Mesenchymal stem cell (in vitro differentiated cells and primary cell): Measurements from ENCODE around the gene RNF223.

Experiments
- DNase-seq: peaks from one replicate; pipeline ENCODE4 v3.0.0-alpha.2; 2013
- H2AFZ ChIP-seq: one replicate; pipeline ENCODE4 v1.6.1; 2013; ENCODE audit warnings: low read depth, mild to moderate bottlenecking, control low read depth, inconsistent platforms, low read length, moderate library complexity
- H2AK5ac ChIP-seq: 2 replicates; pipeline ENCODE4 v1.6.1; 2013; ENCODE audit warnings: low read length, moderate library complexity, mild to moderate bottlenecking, inconsistent platforms; ENCODE audit not compliant: severe bottlenecking
- H2BK120ac ChIP-seq: one replicate; pipeline ENCODE4 v1.6.1; 2013; ENCODE audit warnings: low read depth, mild to moderate bottlenecking, inconsistent platforms, low read length, moderate library complexity
- H2BK12ac ChIP-seq, 2 experiments: one replicate each; pipeline ENCODE4 v1.6.1; 2013; ENCODE audit warnings: inconsistent platforms in 2 of 2, low read length in 2 of 2, mild to moderate bottlenecking in 2 of 2, moderate library complexity in 2 of 2, control low read depth in 1 of 2
- H2BK15ac ChIP-seq: one replicate; pipeline ENCODE4 v1.6.1; 2013; ENCODE audit warnings: mild to moderate bottlenecking, low read depth, inconsistent platforms; ENCODE audit not compliant: poor library complexity, severe bottlenecking
- H2BK5ac ChIP-seq: 2 replicates; pipeline ENCODE4 v1.6.1; 2013; ENCODE audit warnings: low read depth, mild to moderate bottlenecking, low read length, control low read depth, inconsistent platforms; ENCODE audit not compliant: poor library complexity, severe bottlenecking
- H3K14ac ChIP-seq, 2 experiments: one replicate each; pipeline ENCODE4 v1.6.1; 2013; ENCODE audit warnings: inconsistent platforms in 2 of 2, low read length in 2 of 2, control low read depth in 1 of 2, mild to moderate bottlenecking in 1 of 2, moderate library complexity in 1 of 2
- H3K18ac ChIP-seq, 2 experiments: one replicate each; pipeline ENCODE4 v1.6.1; 2013; ENCODE audit warnings: inconsistent platforms in 2 of 2, low read length in 2 of 2, control low read depth in 1 of 2, low read depth in 1 of 2, mild to moderate bottlenecking in 1 of 2
- H3K23ac ChIP-seq, 2 experiments: one replicate each; pipeline ENCODE4 v1.6.1; 2013; ENCODE audit warnings: inconsistent platforms in 2 of 2, low read length in 2 of 2, mild to moderate bottlenecking in 2 of 2, moderate library complexity in 2 of 2, control low read depth in 1 of 2
- H3K27ac ChIP-seq: 2 replicates; pipeline ENCODE4 v1.5.1; 2013; ENCODE audit warnings: mild to moderate bottlenecking, moderate library complexity, low read length, control low read depth, inconsistent platforms; ENCODE audit not compliant: poor library complexity, severe bottlenecking
- H3K27me3 ChIP-seq, 2 experiments: 2 replicates each; pipeline versions ENCODE4 v1.6.1 to v1.7.0; 2013; ENCODE audit warnings: low read length in 2 of 2, mild to moderate bottlenecking in 2 of 2, moderate library complexity in 2 of 2, control low read depth in 1 of 2, inconsistent platforms in 1 of 2; ENCODE audit not compliant: control insufficient read depth in 1 of 2, insufficient read depth in 1 of 2
- H3K36me3 ChIP-seq, 2 experiments: 2 replicates each; pipeline versions ENCODE4 v1.6.1 to v1.7.0; 2013; ENCODE audit warnings: low read length in 2 of 2, control low read depth in 1 of 2, inconsistent platforms in 1 of 2, low read depth in 1 of 2, mild to moderate bottlenecking in 1 of 2; ENCODE audit not compliant: insufficient read depth in 2 of 2, control insufficient read depth in 1 of 2
- H3K4ac ChIP-seq, 2 experiments: one replicate each; pipeline ENCODE4 v1.6.1; 2013; ENCODE audit warnings: inconsistent platforms in 2 of 2, low read length in 2 of 2, mild to moderate bottlenecking in 2 of 2, moderate library complexity in 2 of 2, control low read depth in 1 of 2, low read depth in 1 of 2
- H3K4me1 ChIP-seq: 2 replicates; pipeline ENCODE4 v1.6.1; 2013; ENCODE audit warnings: low read depth, low read length, control low read depth; ENCODE audit not compliant: control insufficient read depth, insufficient read depth
- H3K4me2 ChIP-seq: 2 replicates; pipeline ENCODE4 v1.6.1; 2013; ENCODE audit warnings: low read length, mild to moderate bottlenecking, inconsistent platforms; ENCODE audit not compliant: poor library complexity, severe bottlenecking
- H3K4me3 ChIP-seq, 2 experiments: 2 replicates each; pipeline versions ENCODE4 v1.5.1 to v1.7.0; 2013; ENCODE audit warnings: low read length in 2 of 2, mild to moderate bottlenecking in 2 of 2, control low read depth in 1 of 2, low read depth in 1 of 2; ENCODE audit not compliant: insufficient read depth in 1 of 2
- H3K79me1 ChIP-seq: replicated peaks from 2 replicates; pipeline ENCODE4 v1.6.1; 2013; ENCODE audit warnings: mild to moderate bottlenecking, control low read depth, low read length, inconsistent platforms; ENCODE audit not compliant: poor library complexity, severe bottlenecking
- H3K9ac ChIP-seq: 2 replicates; pipeline ENCODE4 v1.7.0; 2013; ENCODE audit warnings: mild to moderate bottlenecking, low read length, moderate library complexity
- H3K9me3 ChIP-seq: 2 replicates; pipeline ENCODE4 v1.7.0; 2013; ENCODE audit warnings: mild to moderate bottlenecking, low read length; ENCODE audit not compliant: control insufficient read depth
- H4K8ac ChIP-seq: one replicate; pipeline ENCODE4 v1.6.1; 2013; ENCODE audit warnings: inconsistent platforms, mild to moderate bottlenecking, low read length, moderate library complexity
- H4K91ac ChIP-seq: one replicate; pipeline ENCODE4 v1.6.1; 2013; ENCODE audit warnings: mild to moderate bottlenecking, low read length, inconsistent platforms
- WGBS: methylation state at CpG from one replicate; pipeline ENCODE4 v1.1.7; 2013; ENCODE audit warnings: mixed read lengths; 5-methylcytosine and 5-hydroxymethylcytosine counted together

Gene RNF223

GRCh38 chr1:1062348-1063163, 11.6 kb downstream of the RNF223 start:
- H2BK5ac ChIP-seq = no peak overlapping the region
- H3K9me3 ChIP-seq = no peaks in the 10 kb centered on the region
- H2AK5ac ChIP-seq = peak overlapping the region; percentile 41
- H3K4ac ChIP-seq = no peak overlapping the region
- peaks cover 0 to 5% of the 10 kb centered on the region in 2 experiments for H3K36me3 ChIP-seq
- H2BK120ac ChIP-seq = no peak overlapping the region
- H4K91ac ChIP-seq = no peak overlapping the region
- peak overlapping the region in 1 of 2 experiments; percentile 25 for H3K23ac ChIP-seq
- 49% methylated on average over 29 of the region's 29 CpGs for WGBS
- DNase-seq = peak; percentile 44
- no peak overlapping the region for H3K27ac ChIP-seq
- H3K18ac ChIP-seq = peak overlapping the region in 1 of 2 experiments; percentile 68
- no peak overlapping the region for H3K14ac ChIP-seq
- no peak overlapping the region for H2BK15ac ChIP-seq
- no peak overlapping the region for H3K4me2 ChIP-seq
- H3K4me3 ChIP-seq = no peak overlapping the region
- peak overlapping the region; percentile 15 for H2AFZ ChIP-seq
- no peak overlapping the region for H2BK12ac ChIP-seq
- peaks cover 7% of the 10 kb centered on the region for H3K79me1 ChIP-seq
- H4K8ac ChIP-seq = no peak overlapping the region
- H3K27me3 ChIP-seq = peaks cover 0 to 73% of the 10 kb centered on the region in 2 experiments
- H3K9ac ChIP-seq = no peak overlapping the region
- H3K4me1 ChIP-seq = peaks cover 61% of the 10 kb centered on the region

GRCh38 chr1:1061682-1062345, 12.3 kb downstream of the RNF223 start:
- peak overlapping the region; percentile 50 for H2BK120ac ChIP-seq
- peak overlapping the region in 1 of 2 experiments; percentile 26 for H2BK12ac ChIP-seq
- no peak overlapping the region for H3K18ac ChIP-seq
- H4K8ac ChIP-seq = no peak overlapping the region
- DNase-seq = no peak
- no peaks in the 10 kb centered on the region for H3K9me3 ChIP-seq
- WGBS = 74% methylated on average over 16 of the region's 18 CpGs
- H3K4me2 ChIP-seq = no peak overlapping the region
- no peak overlapping the region for H2AFZ ChIP-seq
- no peak overlapping the region for H4K91ac ChIP-seq
- H3K4me1 ChIP-seq = peaks cover 61% of the 10 kb centered on the region
- H2AK5ac ChIP-seq = peak overlapping the region; percentile 73
- H3K9ac ChIP-seq = no peak overlapping the region
- H3K4ac ChIP-seq = no peak overlapping the region
- no peak overlapping the region for H3K14ac ChIP-seq
- H3K79me1 ChIP-seq = peaks cover 7% of the 10 kb centered on the region
- H3K27ac ChIP-seq = no peak overlapping the region
- H3K23ac ChIP-seq = peak overlapping the region in 1 of 2 experiments; percentile 25
- peaks cover 0 to 74% of the 10 kb centered on the region in 2 experiments for H3K27me3 ChIP-seq
- peaks cover 0 to 3% of the 10 kb centered on the region in 2 experiments for H3K36me3 ChIP-seq
- H3K4me3 ChIP-seq = no peak overlapping the region
- no peak overlapping the region for H2BK5ac ChIP-seq
- no peak overlapping the region for H2BK15ac ChIP-seq

- H2BK120ac ChIP-seq = no peak overlapping the region
- H3K27me3 ChIP-seq = peaks cover 0 to 69% of the 10 kb centered on the region in 2 experiments
- no peak for DNase-seq
- no peak overlapping the region for H3K14ac ChIP-seq
- H4K8ac ChIP-seq = no peak overlapping the region
- H2AK5ac ChIP-seq = no peak overlapping the region
- no peak overlapping the region for H2BK15ac ChIP-seq
- H2BK12ac ChIP-seq = no peak overlapping the region
- no peak overlapping the region for H4K91ac ChIP-seq
- H3K9ac ChIP-seq = no peak overlapping the region
- H2AFZ ChIP-seq = no peak overlapping the region
- no peak overlapping the region for H3K4me3 ChIP-seq
- H3K4ac ChIP-seq = no peak overlapping the region
- H3K79me1 ChIP-seq = peaks cover 7% of the 10 kb centered on the region
- H3K4me2 ChIP-seq = no peak overlapping the region
- no peaks in the 10 kb centered on the region for H3K9me3 ChIP-seq
- no peak overlapping the region for H3K23ac ChIP-seq
- no peak overlapping the region for H3K27ac ChIP-seq
- peaks cover 0 to 17% of the 10 kb centered on the region in 2 experiments for H3K36me3 ChIP-seq
- WGBS = 64% methylated on average over 30 of the region's 38 CpGs
- H3K18ac ChIP-seq = no peak overlapping the region
- H3K4me1 ChIP-seq = peaks cover 61% of the 10 kb centered on the region
- H2BK5ac ChIP-seq = no peak overlapping the region
These were observed 13.7 kb downstream of the RNF223 start for GRCh38 chr1:1060281-1061000.
